Upper lobe of right lung (tissue), 1 donor: ENCODE results near the gene TMEM60. TPM values are rescaled to one million over a fixed set of nuclear protein-coding genes. Genes with fewer than 3 reads are reported as not detected.
A peak's percentile ranks its signal among the peaks of the same experiment; 100 is the strongest.

Experiments used
- ATAC-seq: fragments of 200-7000 bp; cut with Tn5 transposase; one replicate; pipeline ENCODE4 v1.9.1; 2020; ENCODE audit warnings: mild to moderate bottlenecking, moderate library complexity
- DNase-seq: peaks from one replicate; pipeline ENCODE4 v3.0.0-alpha.2; 2020
- H3K27ac ChIP-seq: fragments of 200-600 bp; one replicate; pipeline ENCODE4 v1.8.0; 2022
- H3K27me3 ChIP-seq: fragments of 200-600 bp; one replicate; pipeline ENCODE4 v1.8.0; 2022; ENCODE audit warnings: mild to moderate bottlenecking
- H3K36me3 ChIP-seq: fragments of 200-600 bp; one replicate; pipeline ENCODE4 v1.8.0; 2022
- H3K4me1 ChIP-seq: fragments of 200-600 bp; one replicate; pipeline ENCODE4 v1.8.0; 2022
- H3K4me3 ChIP-seq: fragments of 200-600 bp; one replicate; pipeline ENCODE4 v1.8.0; 2022; ENCODE audit warnings: mild to moderate bottlenecking
- H3K9me3 ChIP-seq: fragments of 200-600 bp; one replicate; pipeline ENCODE4 v1.8.0; 2022
- CTCF ChIP-seq: fragments of 200-600 bp; IDR thresholded peaks from one replicate; pipeline ENCODE4 v1.8.0; 2022; ENCODE audit warnings: antibody characterized with exemption
- intact Hi-C: fragments of 100-400 bp; cut with DNase I; formaldehyde crosslinking; loops from one replicate; pipeline ENCODE4 v1.11.0; 2022
- total RNA-seq: library from RNA; stranded (reverse); fragmentation: NEBNext Ultra II Directional; extraction: Animal tissue kit (Norgen Biotek cat#: 25700); gene quantifications from one replicate; pipeline ENCODE4 v1.2.1, GENCODE V29; 2021
- donor health status: DM: no; HTN: yes; CAD: no; lungs with severe emphysema.

The TMEM60 gene
- total RNA-seq, 1 donor from 2014 or later = 22.8 TPM

GRCh38 chr7:77830649-77831355 lies 32.6 kb upstream of the TMEM60 start:
- peaks cover 5% of the 10 kb centered on the region for H3K4me1 ChIP-seq
- no peak for TF ChIP-seq CTCF
- no peak for ATAC-seq
- no peak for DNase-seq
- H3K27ac ChIP-seq = no peak overlapping the region
- no peaks in the 10 kb centered on the region for H3K27me3 ChIP-seq
- peaks cover 7% of the 10 kb centered on the region for H3K9me3 ChIP-seq
- H3K4me3 ChIP-seq = no peak overlapping the region
- intact Hi-C loops = no loop called here
- no peaks in the 10 kb centered on the region for H3K36me3 ChIP-seq

GRCh38 chr7:77827999-77828398 lies 29.8 kb upstream of the TMEM60 start:
- intact Hi-C loops = no loop called here

GRCh38 chr7:77826300-77826699 lies 28.1 kb upstream of the TMEM60 start:
- Histone ChIP-seq H3K4me3 (no peak overlapping the region), H3K27me3 (no peaks in the 10 kb centered on the region), H3K4me1 (no peaks in the 10 kb centered on the region), H3K36me3 (no peaks in the 10 kb centered on the region), H3K27ac (no peak overlapping the region), H3K9me3 (peaks cover 7% of the 10 kb centered on the region)
- TF ChIP-seq CTCF = no peak
- DNase-seq = no peak
- ATAC-seq = no peak
- intact Hi-C loops = no loop called here

More at GRCh38 chr7:77827999-77828398, 29.8 kb upstream of the TMEM60 start:
- TF ChIP-seq CTCF = no peak
- Histone ChIP-seq H3K36me3 (no peaks in the 10 kb centered on the region), H3K27ac (no peak overlapping the region), H3K9me3 (peaks cover 7% of the 10 kb centered on the region), H3K4me3 (no peak overlapping the region), H3K4me1 (no peaks in the 10 kb centered on the region), H3K27me3 (no peaks in the 10 kb centered on the region)
- DNase-seq = no peak
- ATAC-seq = no peak

GRCh38 chr7:77825131-77825530 lies 26.9 kb upstream of the TMEM60 start:
- H3K27ac ChIP-seq = no peak overlapping the region
- DNase-seq (no peak), ATAC-seq (peak; percentile 48)
- no peaks in the 10 kb centered on the region for H3K4me1 ChIP-seq
- H3K27me3 ChIP-seq = no peaks in the 10 kb centered on the region
- intact Hi-C loops = no loop called here
- no peak overlapping the region for H3K4me3 ChIP-seq
- TF ChIP-seq CTCF = no peak
- peaks cover 14% of the 10 kb centered on the region for H3K9me3 ChIP-seq
- no peaks in the 10 kb centered on the region for H3K36me3 ChIP-seq

- H3K27ac ChIP-seq = no peak overlapping the region
- no peak for TF ChIP-seq CTCF
- no peak for DNase-seq
- no peaks in the 10 kb centered on the region for H3K27me3 ChIP-seq
- peaks cover 19% of the 10 kb centered on the region for H3K9me3 ChIP-seq
- H3K4me1 ChIP-seq = no peaks in the 10 kb centered on the region
- ATAC-seq = no peak
- intact Hi-C loops = no loop called here
- H3K36me3 ChIP-seq = no peaks in the 10 kb centered on the region
- H3K4me3 ChIP-seq = no peak overlapping the region
Observed at GRCh38 chr7:77824636-77825035, 26.4 kb upstream of the TMEM60 start.

GRCh38 chr7:77823787-77824186 lies 25.6 kb upstream of the TMEM60 start:
- DNase-seq (no peak), ATAC-seq (no peak)
- TF ChIP-seq CTCF = no peak
- no peaks in the 10 kb centered on the region for H3K36me3 ChIP-seq
- intact Hi-C loops = no loop called here
- H3K9me3 ChIP-seq = peaks cover 27% of the 10 kb centered on the region
- no peaks in the 10 kb centered on the region for H3K27me3 ChIP-seq
- no peaks in the 10 kb centered on the region for H3K4me1 ChIP-seq
- H3K4me3 ChIP-seq = no peak overlapping the region
- no peak overlapping the region for H3K27ac ChIP-seq
